Measurements from ENCODE around the gene BMPER. TPM values are rescaled to one million over a fixed set of nuclear protein-coding genes. Genes with fewer than 3 reads are reported as not detected.

The BMPER gene
- polyA plus RNA-seq, 3 donors from 2014 or later, result not detected

DNA sequence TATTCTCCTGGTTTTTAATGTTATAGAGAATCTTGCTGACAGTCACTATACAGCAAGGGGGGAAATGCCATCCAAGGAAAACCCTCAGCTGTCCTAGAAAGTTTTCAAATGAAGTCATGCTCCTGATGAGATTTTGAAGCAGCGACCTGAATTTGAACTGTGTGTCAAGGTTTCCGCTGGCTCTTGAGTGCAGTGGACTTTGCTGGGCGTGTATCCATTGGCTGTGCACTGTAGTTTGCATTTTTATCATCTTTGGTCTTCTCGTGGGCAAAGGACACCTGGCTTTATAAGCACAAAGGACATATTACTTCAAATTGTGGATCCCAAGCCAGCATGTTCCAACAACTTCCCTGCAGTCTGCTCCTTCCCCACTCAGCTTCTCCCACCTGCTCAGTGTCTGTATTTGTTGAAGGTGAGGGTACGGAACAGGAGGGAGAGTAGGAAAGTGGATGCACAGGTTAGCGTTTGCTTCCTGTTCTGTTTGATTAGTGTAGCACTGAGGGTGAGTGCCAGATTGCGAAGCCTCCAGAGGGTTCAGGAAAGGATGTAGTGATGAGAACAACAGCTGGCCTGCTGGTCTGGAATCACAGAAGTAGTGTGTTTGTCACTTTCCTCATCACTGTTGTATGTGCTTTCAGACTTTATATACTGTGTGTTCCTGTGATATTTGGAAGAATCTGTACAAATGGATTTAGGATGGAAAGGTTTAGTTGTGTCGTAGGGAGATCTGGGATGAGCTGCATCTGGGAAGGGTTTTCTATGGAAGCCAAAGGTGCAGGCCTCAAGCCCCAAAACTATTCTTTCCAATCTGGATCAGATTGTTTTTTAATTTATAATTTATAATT is 204.8 kb downstream of the BMPER start:
- no peaks in the 10 kb centered on the region for H3K36me3 Mint-ChIP-seq
- no peak overlapping the region for H3K27ac Mint-ChIP-seq
- DNase-seq, result no peak
- H3K4me1 Mint-ChIP-seq, result no peaks in the 10 kb centered on the region
- no peak overlapping the region for H3K4me3 Mint-ChIP-seq
- peaks cover 0 to 6% (median 4%) of the 10 kb centered on the region in 6 donors for H3K9me3 Mint-ChIP-seq
- H3K27me3 Mint-ChIP-seq (ENCODE audit: low read depth in 3 of 3), result peaks cover 0 to 7% (median 2%) of the 10 kb centered on the region in 3 donors

DNA sequence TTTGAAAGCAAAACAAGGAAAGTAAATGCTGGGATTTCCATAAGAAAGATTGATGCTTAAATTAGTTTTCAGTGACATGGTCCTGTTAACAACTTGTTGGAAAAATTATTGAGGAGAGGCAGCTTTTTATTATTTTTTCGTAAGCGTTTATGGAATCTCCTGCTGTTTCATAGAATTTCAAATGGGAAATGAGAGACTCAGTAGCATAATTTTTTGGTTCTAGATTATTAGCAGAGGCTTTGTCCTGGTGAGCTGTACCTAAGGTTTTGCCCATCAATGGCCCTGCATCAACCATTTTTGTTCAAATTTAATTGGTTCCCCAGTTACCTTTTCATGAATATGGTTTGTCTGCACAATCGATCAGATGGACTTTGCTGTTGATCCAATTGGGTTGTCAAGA is 205.7 kb downstream of the BMPER start:
- Mint-ChIP-seq H3K9me3 (peaks cover under 1 to 6% (median 4%) of the 10 kb centered on the region in 6 donors), H3K27me3 (ENCODE audit: low read depth in 3 of 3) (peaks cover 0 to 7% (median 2%) of the 10 kb centered on the region in 3 donors), H3K36me3 (no peaks in the 10 kb centered on the region), H3K27ac (no peak overlapping the region), H3K4me1 (no peaks in the 10 kb centered on the region), H3K4me3 (no peak overlapping the region)
- DNase-seq, result no peak

DNA sequence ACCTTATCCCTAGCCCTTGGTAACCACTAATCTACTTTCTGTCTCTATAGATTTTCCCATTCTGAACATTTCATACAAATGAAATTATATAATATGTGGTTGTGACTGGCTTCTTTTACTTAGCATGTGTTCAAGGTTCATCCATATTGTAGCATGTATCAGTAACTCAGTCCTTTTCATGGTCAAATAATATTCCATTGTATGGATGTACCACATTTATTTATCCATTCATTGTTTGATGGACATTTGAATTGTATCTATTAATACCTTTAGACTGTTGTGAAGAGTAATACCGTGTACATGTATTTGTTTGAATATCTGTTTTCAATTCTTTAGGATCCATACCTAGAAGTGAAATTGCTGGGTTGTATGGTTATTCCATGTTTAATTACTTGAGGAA is 210.2 kb downstream of the BMPER start:
- H3K9me3 Mint-ChIP-seq, result peaks cover 2 to 29% (median 7%) of the 10 kb centered on the region in 6 donors

DNA sequence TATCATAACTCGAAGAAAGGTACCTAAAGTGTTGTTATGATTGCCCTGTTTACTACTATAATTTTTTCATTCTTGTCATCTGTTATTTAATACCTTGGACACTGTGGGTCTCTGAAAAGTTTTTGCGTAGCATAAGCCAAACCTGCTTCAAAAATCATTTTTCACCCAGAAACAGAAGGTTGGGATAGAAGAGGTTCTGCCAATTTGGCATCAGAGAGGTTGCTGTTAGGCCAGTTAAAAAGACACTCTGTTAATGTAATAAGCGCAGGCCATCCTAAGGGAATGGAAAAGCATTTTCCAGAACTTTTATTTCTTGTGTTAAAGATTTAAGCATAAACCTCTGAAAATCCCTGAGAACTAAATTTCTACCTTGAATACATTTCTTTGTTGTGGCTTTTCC is 212.2 kb downstream of the BMPER start:
- Mint-ChIP-seq H3K4me1 (no peaks in the 10 kb centered on the region), H3K27me3 (ENCODE audit: low read depth in 3 of 3) (peaks cover 0 to 5% (median 0%) of the 10 kb centered on the region in 3 donors), H3K4me3 (no peak overlapping the region), H3K27ac (no peak overlapping the region), H3K9me3 (peaks cover 2 to 29% (median 7%) of the 10 kb centered on the region in 6 donors), H3K36me3 (no peaks in the 10 kb centered on the region)
- DNase-seq, result no peak

More for the DNA sequence above, 210.2 kb downstream of the BMPER start:
- Mint-ChIP-seq H3K27ac (no peak overlapping the region), H3K4me3 (no peak overlapping the region), H3K4me1 (no peaks in the 10 kb centered on the region), H3K36me3 (no peaks in the 10 kb centered on the region), H3K27me3 (ENCODE audit: low read depth in 3 of 3) (peaks cover 0 to 5% (median 0%) of the 10 kb centered on the region in 3 donors)
- DNase-seq, result no peak

DNA sequence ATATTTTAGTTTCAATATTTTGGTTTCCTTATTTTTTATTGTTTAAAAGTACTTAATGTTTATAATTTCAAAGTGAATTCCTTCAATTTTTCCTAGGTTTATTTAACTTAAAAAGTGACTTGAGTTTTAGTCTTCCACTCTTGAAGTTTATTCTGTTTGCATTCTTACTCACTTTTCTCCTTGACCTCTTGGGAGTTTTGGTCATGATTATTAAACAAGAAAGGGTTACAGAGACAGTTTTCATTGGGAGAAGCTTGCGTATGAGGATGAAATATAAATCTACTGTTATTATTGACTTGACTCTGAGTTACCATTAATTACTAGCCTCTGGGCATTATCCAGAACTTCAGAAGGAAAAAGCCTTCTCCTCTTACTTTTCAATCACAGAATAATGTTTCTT is 216.0 kb downstream of the BMPER start:
- Mint-ChIP-seq H3K4me1 (no peaks in the 10 kb centered on the region), H3K36me3 (peaks cover 0 to 4% (median 0%) of the 10 kb centered on the region in 3 donors), H3K9me3 (peaks cover 13 to 45% (median 18%) of the 10 kb centered on the region in 6 donors), H3K27me3 (ENCODE audit: low read depth in 3 of 3) (peaks cover 0 to 2% (median 2%) of the 10 kb centered on the region in 3 donors), H3K4me3 (no peak overlapping the region), H3K27ac (no peak overlapping the region)
- no peak for DNase-seq

DNA sequence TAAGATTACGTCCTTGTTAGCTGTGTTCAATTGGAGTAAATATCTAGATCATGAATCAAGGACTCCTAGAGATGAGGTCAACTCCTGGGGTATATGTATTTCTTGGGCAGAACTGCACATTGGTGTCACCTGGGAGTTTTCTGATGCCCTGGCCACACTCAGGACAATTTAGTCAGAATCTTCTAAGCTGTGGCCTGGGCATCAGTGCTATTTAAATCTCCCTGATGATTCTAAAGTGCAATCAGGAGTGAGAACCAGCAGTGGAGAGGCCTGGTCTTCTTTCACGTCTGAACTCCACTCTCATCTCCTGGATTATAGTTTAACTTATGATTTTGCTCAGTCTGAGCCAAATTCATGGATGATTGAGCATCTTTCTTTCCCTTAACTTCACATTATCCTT is 218.0 kb downstream of the BMPER start:
- H3K9me3 Mint-ChIP-seq, result peaks cover 13 to 50% (median 22%) of the 10 kb centered on the region in 6 donors
- H3K27ac Mint-ChIP-seq, result no peak overlapping the region
- no peak overlapping the region for H3K4me3 Mint-ChIP-seq

DNA sequence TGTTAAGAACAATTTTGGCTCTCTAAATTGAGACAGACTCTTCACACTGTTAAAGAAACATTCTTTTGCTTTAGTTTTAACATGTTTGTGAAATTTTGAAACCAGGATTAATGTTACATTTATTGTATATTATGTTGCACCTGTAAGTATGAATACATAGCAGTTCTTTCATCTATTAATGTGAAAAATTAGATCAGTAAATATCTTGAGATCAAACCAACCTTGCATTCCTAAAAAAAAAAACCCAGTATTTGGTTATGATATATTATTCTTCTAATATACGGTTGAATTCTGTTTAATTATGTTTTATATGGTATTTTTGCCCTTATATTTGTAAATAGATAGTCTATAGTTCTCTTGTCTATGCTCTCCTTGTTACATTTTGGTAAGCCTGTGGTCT is 219.4 kb downstream of the BMPER start:
- H3K4me1 Mint-ChIP-seq, result no peaks in the 10 kb centered on the region
- H3K27ac Mint-ChIP-seq, result no peak overlapping the region
- H3K9me3 Mint-ChIP-seq, result peaks cover 13 to 44% (median 22%) of the 10 kb centered on the region in 6 donors
- DNase-seq, result no peak
- no peak overlapping the region for H3K4me3 Mint-ChIP-seq
- peaks cover 0 to 3% (median 2%) of the 10 kb centered on the region in 3 donors for H3K27me3 Mint-ChIP-seq (ENCODE audit: low read depth in 3 of 3)
- H3K36me3 Mint-ChIP-seq, result peaks cover 0 to 4% (median 0%) of the 10 kb centered on the region in 3 donors

More for the DNA sequence above, 218.0 kb downstream of the BMPER start:
- peaks cover 0 to 3% (median 2%) of the 10 kb centered on the region in 3 donors for H3K27me3 Mint-ChIP-seq (ENCODE audit: low read depth in 3 of 3)
- no peak for DNase-seq
- no peaks in the 10 kb centered on the region for H3K4me1 Mint-ChIP-seq
- H3K36me3 Mint-ChIP-seq, result peaks cover 0 to 4% (median 0%) of the 10 kb centered on the region in 3 donors

DNA sequence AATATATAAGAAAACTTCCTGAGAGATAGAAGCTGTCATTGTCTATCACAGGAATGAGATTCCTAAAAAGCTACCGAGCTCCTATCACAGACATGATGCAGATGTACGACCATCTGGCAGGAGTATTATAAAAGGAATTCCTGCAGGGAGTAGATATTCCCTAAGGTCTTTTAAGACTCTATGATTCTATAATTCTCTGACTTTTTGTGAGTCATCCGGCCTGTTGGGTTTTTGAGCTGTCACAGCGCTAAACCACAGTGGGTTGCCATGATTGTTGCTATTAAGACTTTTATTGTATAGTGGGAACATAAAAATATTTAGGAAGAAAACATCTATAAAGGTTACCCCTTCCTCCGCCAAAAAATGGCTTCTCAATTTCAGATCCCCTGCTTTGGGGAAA is 223.4 kb downstream of the BMPER start:
- H3K36me3 Mint-ChIP-seq, result peaks cover 0 to 4% (median 0%) of the 10 kb centered on the region in 3 donors
- DNase-seq, result no peak
- peaks cover 13 to 33% (median 21%) of the 10 kb centered on the region in 6 donors for H3K9me3 Mint-ChIP-seq
- peaks cover 0 to 5% (median 1%) of the 10 kb centered on the region in 3 donors for H3K27me3 Mint-ChIP-seq (ENCODE audit: low read depth in 3 of 3)
- H3K27ac Mint-ChIP-seq, result no peak overlapping the region
- no peak overlapping the region for H3K4me3 Mint-ChIP-seq
- no peaks in the 10 kb centered on the region for H3K4me1 Mint-ChIP-seq

DNA sequence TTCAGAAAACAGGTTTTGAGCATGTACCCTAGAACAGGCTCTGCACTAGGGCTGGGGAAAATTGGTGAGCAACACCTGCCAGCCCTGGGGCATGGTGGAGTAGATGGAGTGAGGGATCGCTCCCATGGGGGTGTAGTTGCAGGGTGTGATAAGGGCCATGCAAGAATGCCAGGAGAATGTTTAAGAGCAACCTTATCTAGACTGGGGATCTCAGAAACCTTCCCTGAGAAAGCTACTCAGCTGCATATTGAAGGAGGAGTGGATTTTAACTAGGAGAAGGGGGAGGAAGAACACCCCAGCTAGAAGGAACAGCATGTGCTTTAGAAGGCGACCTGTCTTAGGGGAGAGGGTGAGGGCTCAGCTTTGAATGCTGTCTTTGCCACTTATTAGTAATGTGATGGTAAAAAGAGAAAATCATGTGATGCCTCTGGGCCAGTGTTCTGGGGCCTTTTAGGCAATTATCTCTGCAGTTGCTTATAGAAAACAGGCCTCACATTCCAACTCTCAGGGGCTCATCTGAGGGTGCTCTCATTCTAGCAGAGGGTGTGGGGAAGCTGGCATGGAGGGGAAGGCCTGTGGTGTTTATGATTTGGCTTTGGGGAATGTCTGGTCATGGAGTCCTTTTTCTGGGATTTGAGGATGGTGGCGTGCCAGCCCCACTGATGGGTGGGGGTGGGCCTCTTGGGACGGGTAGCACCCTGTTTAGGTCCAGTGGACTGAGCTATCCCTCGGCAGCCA is 225.4 kb downstream of the BMPER start:
- Mint-ChIP-seq H3K36me3 (no peaks in the 10 kb centered on the region), H3K4me3 (no peak overlapping the region), H3K27me3 (ENCODE audit: low read depth in 3 of 3) (peaks cover 0 to 5% (median 1%) of the 10 kb centered on the region in 3 donors), H3K27ac (no peak overlapping the region), H3K4me1 (no peaks in the 10 kb centered on the region), H3K9me3 (peaks cover 4 to 19% (median 10%) of the 10 kb centered on the region in 6 donors)
- DNase-seq, result no peak

DNA sequence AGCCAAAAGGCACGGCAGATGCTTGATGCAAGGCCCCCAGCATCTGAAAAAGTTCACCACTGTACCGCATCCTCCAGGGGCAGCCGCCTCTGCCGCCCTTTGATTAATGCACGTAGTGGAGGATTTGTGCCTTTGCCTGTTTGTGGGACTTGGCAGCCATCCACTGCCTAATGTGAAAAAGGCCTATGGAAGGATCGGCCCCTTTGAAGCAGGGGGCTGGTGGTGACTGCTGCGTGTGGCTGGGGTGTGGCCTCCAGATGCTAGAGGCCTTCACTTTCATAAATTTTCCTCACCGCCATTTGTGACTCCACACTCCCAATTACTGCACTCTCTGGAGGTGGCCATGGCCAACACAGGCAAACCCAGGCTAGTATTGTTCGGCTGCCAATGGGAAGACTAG is 226.0 kb downstream of the BMPER start:
- Mint-ChIP-seq H3K4me1 (no peaks in the 10 kb centered on the region), H3K9me3 (peaks cover 2 to 12% (median 5%) of the 10 kb centered on the region in 6 donors), H3K27ac (no peak overlapping the region), H3K36me3 (no peaks in the 10 kb centered on the region), H3K4me3 (no peak overlapping the region), H3K27me3 (ENCODE audit: low read depth in 3 of 3) (peaks cover 0 to 5% (median 1%) of the 10 kb centered on the region in 3 donors)
- DNase-seq, result no peak

DNA sequence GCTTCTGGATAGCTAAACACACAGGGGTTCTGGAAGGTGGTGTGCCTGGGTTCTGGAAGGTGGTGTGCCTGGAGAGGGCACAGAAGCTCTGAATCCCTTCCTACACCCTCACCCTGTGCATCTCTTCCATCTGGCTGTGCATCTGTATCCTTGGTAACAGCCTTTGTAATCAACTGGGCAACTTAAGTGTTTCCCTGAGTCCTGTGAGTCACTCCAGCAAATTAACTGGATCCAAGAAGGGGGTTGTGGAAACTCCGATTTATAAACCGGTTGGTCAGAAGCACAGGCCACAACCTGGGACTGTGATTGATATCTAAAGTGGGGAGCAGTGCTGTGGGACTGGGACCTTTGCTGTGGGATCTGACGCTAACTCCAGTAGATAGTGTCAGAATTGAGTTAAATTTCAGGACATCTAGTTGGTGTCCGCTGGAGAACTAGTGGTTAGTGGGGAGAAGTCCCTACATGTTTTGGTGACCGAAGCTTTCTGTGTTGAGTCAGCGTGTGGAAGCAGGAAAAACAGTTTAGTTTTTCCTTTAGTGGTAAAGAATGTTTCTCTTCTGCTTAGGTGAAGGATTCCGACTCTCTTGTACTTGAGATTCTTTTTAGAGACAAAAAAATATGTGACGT is 228.1 kb downstream of the BMPER start:
- no peaks in the 10 kb centered on the region for H3K36me3 Mint-ChIP-seq
- no peak overlapping the region for H3K4me3 Mint-ChIP-seq
- H3K27ac Mint-ChIP-seq, result no peak overlapping the region
- H3K9me3 Mint-ChIP-seq, result peaks cover 0 to 4% (median 0%) of the 10 kb centered on the region in 6 donors
- H3K4me1 Mint-ChIP-seq, result no peaks in the 10 kb centered on the region
- DNase-seq, result no peak
- peaks cover 0 to 5% (median 0%) of the 10 kb centered on the region in 3 donors for H3K27me3 Mint-ChIP-seq (ENCODE audit: low read depth in 3 of 3)

DNA sequence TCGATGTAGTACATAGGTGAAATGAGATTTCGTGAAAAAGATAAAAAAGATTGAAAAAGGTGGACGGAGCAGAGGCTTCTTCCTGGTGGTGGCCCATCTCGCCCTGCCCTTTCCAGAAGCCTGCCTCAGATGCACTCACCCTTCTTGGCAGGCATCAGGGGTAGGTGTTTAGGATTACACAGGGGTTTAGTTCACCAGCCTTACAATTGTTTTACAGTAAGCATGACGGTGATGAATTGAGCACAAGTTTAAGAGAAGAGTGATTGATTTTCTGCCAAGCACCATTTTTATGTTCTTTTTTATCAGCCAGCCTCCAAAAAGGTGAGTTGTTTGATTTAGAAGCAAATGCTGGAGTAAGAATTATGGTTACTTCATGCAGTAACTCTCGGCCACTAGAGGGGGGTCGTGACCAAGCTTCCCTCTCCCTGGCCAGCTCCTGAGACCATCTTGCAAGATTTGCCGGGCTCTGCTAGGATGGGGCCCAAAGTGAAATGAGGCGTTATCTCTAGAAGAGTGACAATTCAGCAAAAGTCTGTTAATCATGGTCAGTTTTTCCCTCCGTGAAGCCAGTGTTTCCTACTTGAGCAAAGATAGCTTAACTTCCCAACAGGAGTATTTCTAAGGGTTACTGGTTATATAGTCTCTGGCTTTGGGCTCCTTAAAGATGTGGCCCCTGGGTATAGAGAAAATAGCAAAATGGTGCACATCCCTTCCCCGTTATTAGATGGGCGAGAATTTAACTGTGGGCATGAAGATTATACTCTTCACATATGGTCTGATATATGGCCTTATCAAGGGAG is 228.8 kb downstream of the BMPER start:
- H3K9me3 Mint-ChIP-seq, result peaks cover 0 to 4% (median 0%) of the 10 kb centered on the region in 6 donors
- peaks cover 0 to 5% (median 0%) of the 10 kb centered on the region in 3 donors for H3K27me3 Mint-ChIP-seq (ENCODE audit: low read depth in 3 of 3)
- H3K4me1 Mint-ChIP-seq, result no peaks in the 10 kb centered on the region
- no peak for DNase-seq
- no peak overlapping the region for H3K27ac Mint-ChIP-seq
- H3K4me3 Mint-ChIP-seq, result no peak overlapping the region
- H3K36me3 Mint-ChIP-seq, result no peaks in the 10 kb centered on the region

DNA sequence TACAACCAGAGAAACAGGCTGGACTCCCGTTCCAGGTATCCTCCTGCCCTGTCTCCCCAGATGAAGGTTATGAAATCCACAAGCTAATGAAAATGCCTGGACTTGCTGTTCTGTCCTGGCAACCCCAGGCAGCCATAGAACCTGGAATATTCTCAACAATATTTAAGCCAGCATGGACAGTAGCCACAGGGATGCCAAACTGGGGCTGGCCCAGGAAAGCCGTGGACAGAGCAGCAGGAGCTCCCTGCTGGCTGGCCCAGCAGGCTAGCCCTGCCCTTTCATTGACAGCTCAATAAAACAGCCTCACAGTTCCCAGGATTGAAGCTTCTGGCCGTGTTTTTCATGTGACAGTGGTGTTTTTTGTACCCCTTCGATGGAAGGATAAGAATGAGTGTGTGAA is 230.6 kb downstream of the BMPER start:
- no peaks in the 10 kb centered on the region for H3K9me3 Mint-ChIP-seq

More for the DNA sequence above, 230.6 kb downstream of the BMPER start:
- H3K27ac Mint-ChIP-seq, result no peak overlapping the region
- no peaks in the 10 kb centered on the region for H3K4me1 Mint-ChIP-seq
- no peak overlapping the region for H3K4me3 Mint-ChIP-seq
- no peak for DNase-seq
- H3K36me3 Mint-ChIP-seq, result no peaks in the 10 kb centered on the region
- H3K27me3 Mint-ChIP-seq (ENCODE audit: low read depth in 3 of 3), result peaks cover 0 to 2% (median 2%) of the 10 kb centered on the region in 3 donors

Measured in immature natural killer cell (primary cell).